HEK293 (cell line): ENCODE measurements around the gene BTBD9.

Experiments
- BCL11A ChIP-seq: fragments of 450-650 bp; formaldehyde crosslinking; IDR thresholded peaks from 2 replicates; pipeline ENCODE4 v1.5.1; 2016; ENCODE audit warnings: low read depth, missing biosample characterization, missing genetic modification characterization
- ZNF626 ChIP-seq: fragments of 450-650 bp; sonication (Bioruptor Pico); formaldehyde crosslinking; IDR thresholded peaks from 2 replicates; pipeline ENCODE4 v1.5.1; 2018; ENCODE audit warnings: missing biosample characterization, missing genetic modification characterization, inconsistent platforms
- TF ChIP-seq, protein P1 (sequence below): fragments of 450-650 bp; formaldehyde crosslinking; IDR thresholded peaks from 2 replicates; pipeline ENCODE4 v1.5.1; 2016; ENCODE audit warnings: missing biosample characterization, missing genetic modification characterization
- TF ChIP-seq, protein P2 (sequence below): fragments of 450-650 bp; formaldehyde crosslinking; IDR thresholded peaks from 2 replicates; pipeline ENCODE4 v1.5.1; 2016; ENCODE audit warnings: missing biosample characterization, missing genetic modification characterization, low read depth

DNA sequence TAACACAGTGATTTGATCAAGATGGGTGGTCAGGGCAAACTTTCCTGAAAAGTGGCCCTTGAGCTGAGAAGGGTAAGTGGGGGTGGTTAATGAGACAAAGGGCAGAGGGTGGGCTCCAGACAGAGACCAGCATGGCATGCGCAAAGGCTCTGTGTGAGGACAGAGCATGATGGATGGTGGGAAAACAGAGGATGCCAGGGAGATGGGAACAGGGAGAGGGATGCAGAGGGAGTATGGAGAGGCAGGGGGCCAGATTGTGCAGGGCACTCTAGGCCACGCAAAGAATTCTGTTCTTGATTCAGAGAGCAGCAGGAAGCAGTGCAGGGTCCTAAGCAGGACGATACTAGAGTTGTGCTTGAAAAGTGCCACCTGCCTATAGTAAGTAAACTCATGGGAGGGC is 394.4 kb downstream of the BTBD9 start:
- TF ChIP-seq ZNF626 (tag by site-specific recombination) (no peak), BCL11A (no peak)
- TF ChIP-seq, protein P1, sequence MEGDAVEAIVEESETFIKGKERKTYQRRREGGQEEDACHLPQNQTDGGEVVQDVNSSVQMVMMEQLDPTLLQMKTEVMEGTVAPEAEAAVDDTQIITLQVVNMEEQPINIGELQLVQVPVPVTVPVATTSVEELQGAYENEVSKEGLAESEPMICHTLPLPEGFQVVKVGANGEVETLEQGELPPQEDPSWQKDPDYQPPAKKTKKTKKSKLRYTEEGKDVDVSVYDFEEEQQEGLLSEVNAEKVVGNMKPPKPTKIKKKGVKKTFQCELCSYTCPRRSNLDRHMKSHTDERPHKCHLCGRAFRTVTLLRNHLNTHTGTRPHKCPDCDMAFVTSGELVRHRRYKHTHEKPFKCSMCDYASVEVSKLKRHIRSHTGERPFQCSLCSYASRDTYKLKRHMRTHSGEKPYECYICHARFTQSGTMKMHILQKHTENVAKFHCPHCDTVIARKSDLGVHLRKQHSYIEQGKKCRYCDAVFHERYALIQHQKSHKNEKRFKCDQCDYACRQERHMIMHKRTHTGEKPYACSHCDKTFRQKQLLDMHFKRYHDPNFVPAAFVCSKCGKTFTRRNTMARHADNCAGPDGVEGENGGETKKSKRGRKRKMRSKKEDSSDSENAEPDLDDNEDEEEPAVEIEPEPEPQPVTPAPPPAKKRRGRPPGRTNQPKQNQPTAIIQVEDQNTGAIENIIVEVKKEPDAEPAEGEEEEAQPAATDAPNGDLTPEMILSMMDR (tag by site-specific recombination), result no peak
- TF ChIP-seq, protein P2, sequence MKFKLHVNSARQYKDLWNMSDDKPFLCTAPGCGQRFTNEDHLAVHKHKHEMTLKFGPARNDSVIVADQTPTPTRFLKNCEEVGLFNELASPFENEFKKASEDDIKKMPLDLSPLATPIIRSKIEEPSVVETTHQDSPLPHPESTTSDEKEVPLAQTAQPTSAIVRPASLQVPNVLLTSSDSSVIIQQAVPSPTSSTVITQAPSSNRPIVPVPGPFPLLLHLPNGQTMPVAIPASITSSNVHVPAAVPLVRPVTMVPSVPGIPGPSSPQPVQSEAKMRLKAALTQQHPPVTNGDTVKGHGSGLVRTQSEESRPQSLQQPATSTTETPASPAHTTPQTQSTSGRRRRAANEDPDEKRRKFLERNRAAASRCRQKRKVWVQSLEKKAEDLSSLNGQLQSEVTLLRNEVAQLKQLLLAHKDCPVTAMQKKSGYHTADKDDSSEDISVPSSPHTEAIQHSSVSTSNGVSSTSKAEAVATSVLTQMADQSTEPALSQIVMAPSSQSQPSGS (tag by site-specific recombination), result no peak
